PC-9 (cell line): ENCODE measurements around the gene EIF2D. TPM values are rescaled to one million over a fixed set of nuclear protein-coding genes. Genes with fewer than 3 reads are reported as not detected.

Source experiments
- BruUV-seq: library from RNA; stranded (reverse); fragments of 400-500 nt; replicated peaks from 2 replicates; lab custom pipeline; 2021; lab: Mats Ljungman, UMichigan
- CTCF ChIA-PET: fragments of 300-600 bp; sonication (Branson Sonifier 250); formaldehyde crosslinking; loops from one replicate; lab custom pipeline; 2022; ENCODE audit warnings: antibody characterized with exemption; lab: Charles Lee
- POLR2A ChIA-PET: fragments of 300-600 bp; sonication (Branson Sonifier 250); formaldehyde crosslinking; loops from one replicate; lab custom pipeline; 2022; ENCODE audit warnings: antibody characterized with exemption; ENCODE audit not compliant: unreplicated experiment; lab: Charles Lee
- DNase-seq, 2 experiments: peaks; one replicate each; pipeline versions ENCODE4 v3.0.0 to v3.0.0-alpha.2; 2015 to 2022; ENCODE audit warnings: mixed read lengths in 1 of 2
- H2AFZ ChIP-seq: fragments of 200-600 bp; sonication (generic); 2 replicates; pipeline ENCODE4 v1.8.1; 2017; ENCODE audit warnings: antibody characterized with exemption
- H3F3A ChIP-seq: fragments of 200-600 bp; sonication (generic); 2 replicates; pipeline ENCODE4 v1.8.1; 2017; ENCODE audit warnings: antibody characterized with exemption, mild to moderate bottlenecking, low read depth; ENCODE audit not compliant: insufficient read depth
- H3K27ac ChIP-seq: fragments of 200-600 bp; sonication (generic); 2 replicates; pipeline ENCODE4 v1.6.1; 2016; ENCODE audit warnings: mixed run types
- H3K27me3 ChIP-seq: fragments of 200-600 bp; sonication (generic); 2 replicates; pipeline ENCODE4 v1.6.1; 2016; ENCODE audit warnings: low read depth, mixed run types; ENCODE audit not compliant: insufficient read depth
- H3K36me3 ChIP-seq: fragments of 200-600 bp; sonication (generic); 2 replicates; pipeline ENCODE4 v1.6.1; 2016; ENCODE audit warnings: low read depth, mixed run types
- H3K4me1 ChIP-seq: fragments of 200-600 bp; sonication (generic); replicated peaks from 2 replicates; pipeline ENCODE4 v1.6.1; 2016; ENCODE audit warnings: mixed run types; ENCODE audit not compliant: insufficient read depth
- H3K4me2 ChIP-seq: fragments of 200-600 bp; sonication (generic); 2 replicates; pipeline ENCODE4 v1.6.1; 2017; ENCODE audit warnings: mixed run types
- H3K4me3 ChIP-seq: fragments of 200-600 bp; sonication (generic); 2 replicates; pipeline ENCODE4 v1.6.1; 2016; ENCODE audit warnings: mixed run types
- H3K79me2 ChIP-seq: fragments of 200-600 bp; sonication (generic); 2 replicates; pipeline ENCODE4 v1.6.1; 2017; ENCODE audit warnings: low read depth, mixed run types
- H3K9me2 ChIP-seq: fragments of 200-600 bp; sonication (generic); 2 replicates; pipeline ENCODE4 v1.8.1; 2017; ENCODE audit warnings: mild to moderate bottlenecking; ENCODE audit not compliant: insufficient read depth
- H3K9me3 ChIP-seq: fragments of 200-600 bp; sonication (generic); 2 replicates; pipeline ENCODE4 v1.8.1; 2016; ENCODE audit warnings: low read depth; ENCODE audit not compliant: insufficient read depth
- H4K20me1 ChIP-seq: fragments of 200-600 bp; sonication (generic); 2 replicates; pipeline ENCODE4 v1.8.1; 2017; ENCODE audit not compliant: insufficient read depth
- EZH2 ChIP-seq: fragments of 200-600 bp; sonication (generic); IDR thresholded peaks from 2 replicates; pipeline ENCODE4 v1.8.0; 2017; ENCODE audit warnings: antibody characterized with exemption, low read depth
- intact Hi-C: fragments of 100-400 bp; cut with micrococcal nuclease; formaldehyde crosslinking; loops from one replicate; pipeline ENCODE4 v1.10.0; 2022; ENCODE audit not compliant: unreplicated experiment
- total RNA-seq: library from RNA; stranded (reverse); gene quantifications from 2 replicates; pipeline ENCODE4 v1.2.3, GENCODE V29; 2021
- TF ChIP-seq, protein P1 (sequence below): fragments of 200-600 bp; sonication (generic); conservative IDR thresholded peaks from 2 replicates; pipeline ENCODE4 v1.6.1; 2017; ENCODE audit warnings: mixed run types, antibody characterized with exemption, mild to moderate bottlenecking, moderate library complexity

The EIF2D gene
- total RNA-seq, 1 experiment from 2014 or later, result 59.0 TPM

DNA sequence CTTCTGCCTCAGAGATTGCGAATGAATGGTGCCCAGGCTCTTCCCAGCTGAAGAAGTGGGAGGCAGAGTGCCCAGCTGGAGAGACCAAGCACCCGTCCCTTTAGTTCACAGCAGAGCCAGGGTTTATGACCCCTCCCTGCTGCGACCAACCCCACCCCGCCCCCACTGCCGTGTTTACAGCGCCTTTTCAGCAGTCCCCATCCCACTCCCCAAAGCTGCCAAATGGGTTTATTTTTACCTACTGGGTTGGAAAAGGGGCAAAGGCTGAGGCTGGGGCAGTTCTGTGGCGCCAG lies 46.7 kb upstream of the EIF2D start:
- Histone ChIP-seq H3K4me1 (no peaks in the 10 kb centered on the region), H3K9me2 (no peaks in the 10 kb centered on the region), H3K79me2 (no peaks in the 10 kb centered on the region), H3K36me3 (no peaks in the 10 kb centered on the region), H3F3A (peaks cover 8% of the 10 kb centered on the region; the same call in 1 of the 2 replicates), H2AFZ (no peak overlapping the region), H3K9me3 (no peaks in the 10 kb centered on the region), H4K20me1 (no peaks in the 10 kb centered on the region), H3K4me3 (no peak overlapping the region), H3K27me3 (0 out of 2 replicates have a peak, but pooled peaks cover 8% of the 10 kb centered on the region), H3K27ac (no peak overlapping the region), H3K4me2 (no peak overlapping the region)
- ChIA-PET CTCF (no interaction called here), POLR2A (no interaction called here)
- BruUV-seq, result no TSS peak
- TF ChIP-seq EZH2, result no peak
- no peak for DNase-seq
- intact Hi-C loops, result no loop called here

GRCh38 chr1:206658264-206658980 lies 46.2 kb upstream of the EIF2D start:
- H4K20me1 ChIP-seq, result no peaks in the 10 kb centered on the region
- no peak overlapping the region for H3K27ac ChIP-seq
- TF ChIP-seq EZH2, result no peak
- TF ChIP-seq, protein P1, sequence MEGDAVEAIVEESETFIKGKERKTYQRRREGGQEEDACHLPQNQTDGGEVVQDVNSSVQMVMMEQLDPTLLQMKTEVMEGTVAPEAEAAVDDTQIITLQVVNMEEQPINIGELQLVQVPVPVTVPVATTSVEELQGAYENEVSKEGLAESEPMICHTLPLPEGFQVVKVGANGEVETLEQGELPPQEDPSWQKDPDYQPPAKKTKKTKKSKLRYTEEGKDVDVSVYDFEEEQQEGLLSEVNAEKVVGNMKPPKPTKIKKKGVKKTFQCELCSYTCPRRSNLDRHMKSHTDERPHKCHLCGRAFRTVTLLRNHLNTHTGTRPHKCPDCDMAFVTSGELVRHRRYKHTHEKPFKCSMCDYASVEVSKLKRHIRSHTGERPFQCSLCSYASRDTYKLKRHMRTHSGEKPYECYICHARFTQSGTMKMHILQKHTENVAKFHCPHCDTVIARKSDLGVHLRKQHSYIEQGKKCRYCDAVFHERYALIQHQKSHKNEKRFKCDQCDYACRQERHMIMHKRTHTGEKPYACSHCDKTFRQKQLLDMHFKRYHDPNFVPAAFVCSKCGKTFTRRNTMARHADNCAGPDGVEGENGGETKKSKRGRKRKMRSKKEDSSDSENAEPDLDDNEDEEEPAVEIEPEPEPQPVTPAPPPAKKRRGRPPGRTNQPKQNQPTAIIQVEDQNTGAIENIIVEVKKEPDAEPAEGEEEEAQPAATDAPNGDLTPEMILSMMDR, result no peak
- ChIA-PET POLR2A (no interaction called here), CTCF (no interaction called here)
- H3K9me3 ChIP-seq, result no peaks in the 10 kb centered on the region
- H3K79me2 ChIP-seq, result no peaks in the 10 kb centered on the region
- no peak overlapping the region for H3K4me3 ChIP-seq
- no peak overlapping the region for H2AFZ ChIP-seq
- no peaks in the 10 kb centered on the region for H3K4me1 ChIP-seq
- H3K36me3 ChIP-seq, result no peaks in the 10 kb centered on the region
- intact Hi-C loops, result no loop called here
- H3K4me2 ChIP-seq, result no peak overlapping the region
- DNase-seq, result no peak
- H3K9me2 ChIP-seq, result no peaks in the 10 kb centered on the region
- H3F3A ChIP-seq, result peaks cover 8% of the 10 kb centered on the region; the same call in 1 of the 2 replicates
- H3K27me3 ChIP-seq, result 0 out of 2 replicates have a peak, but pooled peaks cover 4% of the 10 kb centered on the region
- no TSS peak for BruUV-seq

- H3K9me3 ChIP-seq, result no peaks in the 10 kb centered on the region
- H3K79me2 ChIP-seq, result no peaks in the 10 kb centered on the region
- H3K36me3 ChIP-seq, result no peaks in the 10 kb centered on the region
- peaks cover 3% of the 10 kb centered on the region; the same call in 1 of the 2 replicates for H3F3A ChIP-seq
- H3K4me3 ChIP-seq, result no peak overlapping the region
- CTCF ChIA-PET, result no interaction called here
- H4K20me1 ChIP-seq, result no peaks in the 10 kb centered on the region
- TF ChIP-seq, protein P1, result no peak
- no peak for TF ChIP-seq EZH2
- no peak overlapping the region for H3K27ac ChIP-seq
- H3K4me1 ChIP-seq, result no peaks in the 10 kb centered on the region
- intact Hi-C loops, result no loop called here
- H3K27me3 ChIP-seq, result no peaks in the 10 kb centered on the region
- H3K9me2 ChIP-seq, result no peaks in the 10 kb centered on the region
- DNase-seq, result no peak
- POLR2A ChIA-PET, result no interaction called here
- H2AFZ ChIP-seq, result no peak overlapping the region
- no TSS peak for BruUV-seq
- H3K4me2 ChIP-seq, result no peak overlapping the region
These were observed 45.5 kb upstream of the EIF2D start for GRCh38 chr1:206657751-206658150.
